ENCODE results near the gene GDF10.

Gene GDF10

GRCh38 chr10:47299611-47300428, at the start of gene GDF10:
Gene GDF10, plus strand, starts transcription at chr10:47300197. Its CDS starts 455 bp downstream, at chr10:47300652.
- no peak for DNase-seq (ENCODE audit: low read depth in 2 of 2)

DNA sequence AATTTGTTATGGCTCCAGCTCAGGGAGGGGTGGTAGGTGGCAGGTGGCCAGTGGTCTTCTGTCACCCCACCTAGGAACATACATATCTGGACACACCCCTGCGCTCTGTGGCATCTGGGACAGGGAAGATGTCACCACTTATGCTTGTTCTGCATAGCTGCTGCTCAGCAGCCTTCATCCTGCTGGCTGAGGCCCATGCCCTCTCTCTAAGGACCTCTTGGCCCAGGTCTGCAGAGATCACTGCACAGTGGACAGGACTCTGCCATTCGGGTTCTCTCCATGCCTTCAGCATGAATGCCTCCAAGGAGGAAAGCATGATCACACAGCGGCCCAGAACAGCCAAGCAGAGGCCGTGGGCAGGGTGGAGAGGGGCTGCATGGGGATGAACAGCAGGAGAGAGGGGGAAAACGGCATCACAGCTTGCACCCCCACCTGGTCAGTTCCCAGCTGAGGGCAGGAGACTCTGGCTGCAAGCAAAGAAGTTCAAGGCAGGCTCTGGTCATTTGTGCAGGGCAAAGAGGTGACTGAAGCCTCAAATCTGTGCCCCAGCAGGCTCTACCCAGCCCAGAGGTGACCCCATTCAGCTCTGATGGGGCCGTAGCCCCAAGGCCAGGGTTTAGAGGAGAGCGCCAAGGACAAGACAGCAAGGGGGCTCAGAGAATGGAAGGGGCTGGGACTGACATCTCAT, 47.8 kb upstream of the GDF10 start:
- DNase-seq (ENCODE audit: low read depth in 2 of 2) = no peak

DNA sequence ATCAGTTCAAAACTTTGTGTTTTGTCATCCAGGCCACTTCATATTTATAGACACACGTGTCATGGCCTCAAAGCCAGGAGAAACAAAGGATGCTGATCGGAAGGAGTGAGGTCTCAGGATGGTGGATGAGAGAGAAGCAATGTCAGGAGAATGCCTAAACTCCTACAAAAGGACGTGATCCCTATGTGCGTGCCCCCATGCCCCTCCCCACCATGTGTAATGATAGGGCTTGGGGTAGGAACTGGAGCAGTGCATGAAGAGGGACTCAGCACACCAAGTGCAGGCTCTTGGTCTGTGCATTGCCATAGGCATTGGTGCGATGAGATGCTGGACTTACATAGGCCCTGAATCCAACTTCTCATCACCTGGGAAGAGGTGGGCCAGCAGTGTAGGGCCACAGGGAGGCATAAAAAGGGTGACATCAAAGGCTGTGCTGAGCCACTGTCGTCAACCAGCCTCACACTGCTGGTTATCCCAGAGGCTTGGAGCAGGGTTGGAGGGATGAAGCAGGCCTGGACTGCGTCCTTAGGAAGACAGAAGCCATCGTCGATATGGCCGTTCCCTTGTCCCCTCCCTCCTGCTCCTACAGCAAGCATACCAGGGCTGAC, 46.9 kb upstream of the GDF10 start:
- DNase-seq (ENCODE audit: low read depth in 2 of 2) = no peak

GRCh38 chr10:47253651-47254375, 46.2 kb upstream of the GDF10 start:
- no peak for DNase-seq (ENCODE audit: low read depth in 2 of 2)

DNA sequence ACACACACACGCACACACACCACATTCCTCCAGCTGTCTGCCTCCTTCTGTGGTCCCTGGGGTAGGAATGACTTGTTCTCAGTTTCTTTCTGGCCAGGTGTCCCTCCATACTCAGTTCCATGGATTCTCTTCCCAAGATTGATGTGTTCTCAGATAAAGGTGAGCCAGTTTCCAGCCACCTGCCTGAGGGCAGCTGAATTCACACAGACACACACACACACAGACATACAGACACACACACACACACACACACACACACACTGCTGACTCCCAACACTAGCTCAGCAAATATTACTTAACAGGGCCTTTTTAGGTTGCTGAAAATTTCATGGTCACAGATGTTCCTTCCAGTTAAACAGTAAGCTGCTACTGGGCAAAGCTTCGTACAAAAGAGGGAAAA, 45.4 kb upstream of the GDF10 start:
- no peak for DNase-seq (ENCODE audit: low read depth in 2 of 2)

GRCh38 chr10:47255033-47255813, 44.8 kb upstream of the GDF10 start:
- DNase-seq (ENCODE audit: low read depth in 2 of 2) = no peak

- no peak for DNase-seq (ENCODE audit: low read depth in 2 of 2)
Measured at GRCh38 chr10:47255866-47256265, 44.1 kb upstream of the GDF10 start.

- no peak for DNase-seq (ENCODE audit: low read depth in 2 of 2)
Measured at GRCh38 chr10:47256751-47257336, 43.2 kb upstream of the GDF10 start.

DNA sequence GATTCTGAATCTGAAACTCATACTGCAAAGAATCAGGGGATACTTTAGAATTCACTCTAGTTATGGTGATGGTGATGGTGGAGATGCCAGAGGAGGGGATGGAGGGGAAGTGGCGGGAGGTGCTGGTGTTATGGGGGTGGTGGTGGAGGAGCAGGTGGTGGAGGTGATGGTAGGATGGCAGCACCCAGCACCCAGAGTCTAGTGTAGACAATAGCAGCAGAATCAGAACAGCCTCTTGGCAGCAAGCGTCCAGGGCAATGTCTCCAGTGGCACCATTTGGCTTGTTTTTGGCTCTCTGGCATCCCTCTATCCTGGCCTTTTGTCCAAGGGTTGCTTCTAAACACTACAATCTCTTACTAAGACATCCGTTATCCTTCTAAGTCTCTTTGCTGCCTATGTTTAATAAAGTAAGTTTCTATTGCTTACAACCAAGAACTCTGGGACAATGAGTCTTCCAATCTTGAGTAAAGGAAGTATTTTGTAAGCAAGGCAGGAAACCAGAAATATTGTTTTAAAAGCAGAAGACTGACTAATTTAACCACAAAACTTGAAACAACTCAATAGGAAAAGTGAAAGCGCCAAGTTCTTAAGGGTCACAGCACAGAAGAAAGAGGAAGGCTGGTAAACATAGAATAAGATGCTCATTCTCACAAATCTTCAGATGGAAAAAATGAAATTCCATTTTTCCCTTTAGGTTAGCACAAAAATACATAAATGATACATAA, 42.4 kb upstream of the GDF10 start:
- no peak for DNase-seq (ENCODE audit: low read depth in 2 of 2)

DNA sequence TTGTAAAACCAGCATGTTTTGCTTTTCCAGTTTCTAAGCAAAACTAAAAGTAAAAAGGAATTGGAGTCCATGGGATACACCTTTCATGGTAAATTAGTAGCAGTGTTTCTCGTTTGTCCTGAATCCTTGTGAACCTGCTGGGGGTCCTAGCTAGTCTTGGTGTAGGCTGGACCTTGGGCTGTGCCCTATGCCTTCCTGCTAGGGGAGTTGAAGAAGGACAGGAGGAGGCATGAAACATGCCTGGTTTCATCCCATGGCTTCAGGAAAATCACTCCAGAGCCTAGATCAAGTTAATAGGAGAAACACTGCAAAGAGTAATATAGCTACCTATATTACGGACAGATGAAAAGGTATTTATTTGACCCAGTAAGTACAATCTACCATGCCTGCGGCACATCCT, 41.1 kb upstream of the GDF10 start:
- no peak for DNase-seq (ENCODE audit: low read depth in 2 of 2)

DNA sequence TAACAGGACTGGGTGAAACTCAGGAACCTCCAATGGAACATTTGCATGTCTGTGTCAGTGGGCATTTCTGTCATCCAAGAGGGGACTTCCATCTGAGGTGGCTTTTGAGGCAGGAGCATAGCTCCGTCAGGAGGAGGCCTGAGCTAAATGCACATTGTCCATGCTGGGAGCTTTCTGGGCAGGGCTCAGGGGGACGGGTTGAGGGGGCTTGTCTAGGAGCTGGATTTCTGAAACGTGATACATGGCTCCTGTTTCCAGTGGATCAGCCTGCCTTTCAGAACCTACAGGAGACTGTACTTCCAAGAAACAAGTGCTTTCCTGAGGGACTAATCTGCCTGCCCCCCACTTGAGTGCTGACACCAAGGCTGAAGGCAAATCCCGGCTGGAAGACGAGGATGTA, 40.5 kb upstream of the GDF10 start:
- DNase-seq (ENCODE audit: low read depth in 2 of 2) = no peak

GRCh38 chr10:47260505-47261111, 39.4 kb upstream of the GDF10 start:
- no peak for DNase-seq (ENCODE audit: low read depth in 2 of 2)

- DNase-seq (ENCODE audit: low read depth in 2 of 2) = peak; percentile 8 to 13
Measured at GRCh38 chr10:47261121-47261520, 38.9 kb upstream of the GDF10 start.

DNA sequence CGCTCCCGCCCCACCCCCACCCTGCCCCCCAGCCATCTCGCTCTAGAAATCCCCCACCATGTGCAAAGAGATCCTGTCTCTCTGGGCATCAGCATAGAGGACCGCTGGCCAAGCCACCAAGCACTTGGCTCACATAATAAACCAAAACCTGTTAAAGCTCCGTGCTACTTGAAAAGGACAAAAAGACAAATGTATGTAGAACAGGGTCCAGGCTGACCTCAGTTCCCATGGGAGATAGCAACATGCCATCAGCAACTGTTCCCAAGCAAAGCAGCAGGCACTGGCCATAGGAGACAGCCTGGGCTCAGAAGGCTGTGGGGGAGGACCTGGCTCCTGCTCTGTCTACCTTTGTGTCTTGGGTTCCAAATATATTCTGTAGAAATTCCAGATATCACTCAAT, 38.4 kb upstream of the GDF10 start:
- DNase-seq (ENCODE audit: low read depth in 2 of 2) = no peak

- no peak for DNase-seq (ENCODE audit: low read depth in 2 of 2)
Measured at GRCh38 chr10:47262606-47263533, 37.1 kb upstream of the GDF10 start.

- DNase-seq (ENCODE audit: low read depth in 2 of 2) = peak; percentile 36 to 64
Measured at GRCh38 chr10:47264797-47265281, 35.2 kb upstream of the GDF10 start.

GRCh38 chr10:47266602-47267001, 33.4 kb upstream of the GDF10 start:
- DNase-seq (ENCODE audit: low read depth in 2 of 2) = no peak

- DNase-seq (ENCODE audit: low read depth in 2 of 2) = no peak
Measured at GRCh38 chr10:47268696-47269095, 31.3 kb upstream of the GDF10 start.

GRCh38 chr10:47269294-47269693, 30.7 kb upstream of the GDF10 start:
- DNase-seq (ENCODE audit: low read depth in 2 of 2) = no peak

Measured in stimulated activated CD8-positive, alpha-beta memory T cell treated with anti-CD3 and anti-CD28 coated beads, Interleukin-15, amount 100 ng/mL, for 4 hours (primary cell).